ENCODE results near the gene PKN1.
"Not testable (repeated sequence)": the region's sequence is repeated elsewhere in the genome, so short reads cannot be mapped to it uniquely, and the experiment has no call there.

The PKN1 gene

GRCh38 chr19:14433554-14434501 lies 722 bp downstream of the PKN1 start:
- DNase-seq: peak; percentile 35

GRCh38 chr19:14434543-14435319 lies 1.6 kb downstream of the PKN1 start:
- no peak for DNase-seq

GRCh38 chr19:14435320-14436050 lies 2.4 kb downstream of the PKN1 start:
- DNase-seq: no peak

- no peak for DNase-seq
These were observed 4.6 kb downstream of the PKN1 start for GRCh38 chr19:14437578-14438140.

GRCh38 chr19:14439014-14439413 lies 5.9 kb downstream of the PKN1 start:
- no peak for DNase-seq

GRCh38 chr19:14440049-14440448 lies 6.9 kb downstream of the PKN1 start:
- DNase-seq: peak; percentile 62

GRCh38 chr19:14441041-14441938 lies 8.2 kb downstream of the PKN1 start:
- DNase-seq: no peak

GRCh38 chr19:14442891-14443631 lies 10.0 kb downstream of the PKN1 start:
- no peak for DNase-seq

GRCh38 chr19:14443632-14444216 lies 10.6 kb downstream of the PKN1 start:
- no peak for DNase-seq

- DNase-seq: no peak
These were observed 13.4 kb downstream of the PKN1 start for GRCh38 chr19:14446336-14447036.

GRCh38 chr19:14449321-14449720 lies 16.2 kb downstream of the PKN1 start:
- DNase-seq: no peak

GRCh38 chr19:14450168-14450874 lies 17.2 kb downstream of the PKN1 start:
- no peak for DNase-seq

- DNase-seq: no peak
These were observed 17.8 kb downstream of the PKN1 start for GRCh38 chr19:14450876-14451275.

- DNase-seq: not testable (repeated sequence)
These were observed 19.2 kb downstream of the PKN1 start for GRCh38 chr19:14452303-14452702.

- DNase-seq: no peak
These were observed 26.6 kb downstream of the PKN1 start for GRCh38 chr19:14459703-14460102.

GRCh38 chr19:14460935-14461334 lies 27.8 kb downstream of the PKN1 start:
- DNase-seq: no peak

GRCh38 chr19:14462401-14462800 lies 29.3 kb downstream of the PKN1 start:
- not testable (repeated sequence) for DNase-seq

- DNase-seq: no peak
These were observed 30.6 kb downstream of the PKN1 start for GRCh38 chr19:14463747-14464146.

- DNase-seq: no peak
These were observed 34.3 kb downstream of the PKN1 start for GRCh38 chr19:14467391-14467790.

Measured in effector CD4-positive, alpha-beta T cell (primary cell).